ENCODE measurements around the gene ATAT1. TPM values are rescaled to one million over a fixed set of nuclear protein-coding genes. Genes with fewer than 3 reads are reported as not detected.
"Not testable (repeated sequence)": the region's sequence is repeated elsewhere in the genome, so short reads cannot be mapped to it uniquely, and the experiment has no call there.

ATAT1 gene
- 10 to 100 TPM; 26.8 to 67.5 (median 48.3) TPM for polyA plus RNA-seq (ENCODE audit: insufficient read length in 4 of 4)

GRCh38 chr6:30626484-30627366 is at the start of gene ATAT1:
TSS of gene ATAT1 (plus strand) at chr6:30626874.
- peak in 2 of 4 donors; percentile 74 to 79 for DNase-seq (ENCODE audit: low read depth in 4 of 4, low spot score in 2 of 4)

- DNase-seq (ENCODE audit: low read depth in 4 of 4, low spot score in 2 of 4): no peak
Observed at GRCh38 chr6:30578051-30578450, 48.6 kb upstream of the ATAT1 start.

- no peak for DNase-seq (ENCODE audit: low read depth in 4 of 4, low spot score in 2 of 4)
Observed at GRCh38 chr6:30583921-30584320, 42.8 kb upstream of the ATAT1 start.

- DNase-seq (ENCODE audit: low read depth in 4 of 4, low spot score in 2 of 4): no peak
Observed at GRCh38 chr6:30589754-30590358, 36.8 kb upstream of the ATAT1 start.

- DNase-seq (ENCODE audit: low read depth in 4 of 4, low spot score in 2 of 4): no peak
Observed at GRCh38 chr6:30590509-30590908, 36.2 kb upstream of the ATAT1 start.

GRCh38 chr6:30591008-30591407 is 35.7 kb upstream of the ATAT1 start:
- no peak for DNase-seq (ENCODE audit: low read depth in 4 of 4, low spot score in 2 of 4)

GRCh38 chr6:30592287-30592686 is 34.4 kb upstream of the ATAT1 start:
- DNase-seq (ENCODE audit: low read depth in 4 of 4, low spot score in 2 of 4): no peak

- not testable (repeated sequence) for DNase-seq (ENCODE audit: low read depth in 4 of 4, low spot score in 2 of 4)
Observed at GRCh38 chr6:30597315-30598144, 29.1 kb upstream of the ATAT1 start.

GRCh38 chr6:30598912-30599624 is 27.6 kb upstream of the ATAT1 start:
- no peak for DNase-seq (ENCODE audit: low read depth in 4 of 4, low spot score in 2 of 4)

GRCh38 chr6:30599625-30600324 is 26.9 kb upstream of the ATAT1 start:
- no peak for DNase-seq (ENCODE audit: low read depth in 4 of 4, low spot score in 2 of 4)

- no peak for DNase-seq (ENCODE audit: low read depth in 4 of 4, low spot score in 2 of 4)
Observed at GRCh38 chr6:30600451-30600961, 26.2 kb upstream of the ATAT1 start.

- DNase-seq (ENCODE audit: low read depth in 4 of 4, low spot score in 2 of 4): no peak
Observed at GRCh38 chr6:30601436-30601814, 25.2 kb upstream of the ATAT1 start.

GRCh38 chr6:30601815-30602641 is 24.6 kb upstream of the ATAT1 start:
- DNase-seq (ENCODE audit: low read depth in 4 of 4, low spot score in 2 of 4): no peak

- DNase-seq (ENCODE audit: low read depth in 4 of 4, low spot score in 2 of 4): no peak
Observed at GRCh38 chr6:30603961-30604360, 22.7 kb upstream of the ATAT1 start.

- no peak for DNase-seq (ENCODE audit: low read depth in 4 of 4, low spot score in 2 of 4)
Observed at GRCh38 chr6:30610065-30610464, 16.6 kb upstream of the ATAT1 start.

GRCh38 chr6:30611150-30611855 is 15.4 kb upstream of the ATAT1 start:
- DNase-seq (ENCODE audit: low read depth in 4 of 4, low spot score in 2 of 4): no peak

- DNase-seq (ENCODE audit: low read depth in 4 of 4, low spot score in 2 of 4): no peak
Observed at GRCh38 chr6:30611856-30612194, 14.8 kb upstream of the ATAT1 start.

GRCh38 chr6:30612213-30612612 is 14.5 kb upstream of the ATAT1 start:
- DNase-seq (ENCODE audit: low read depth in 4 of 4, low spot score in 2 of 4): no peak

All from left renal cortex interstitium (tissue), 4 donors.